Measurements from ENCODE around the gene MAPK12.

The MAPK12 gene

GRCh38 chr22:50218153-50218995 lies 43.1 kb downstream of the MAPK12 start:
- no peak overlapping the region for H3K9ac ChIP-seq
- no peak overlapping the region for H3K4me3 ChIP-seq
- TF ChIP-seq Cebpa-rat (IDR thresholded peaks at IDR 0.05), result no peak
- no peaks in the 10 kb centered on the region for H3K9me3 ChIP-seq
- H3K4me1 ChIP-seq, result peaks cover 71% of the 10 kb centered on the region
- H4K20me1 ChIP-seq, result peaks cover 99% of the 10 kb centered on the region
- peak overlapping the region; percentile 80 for H3K4me2 ChIP-seq
- no peak overlapping the region for H3K27ac ChIP-seq
- H3K36me3 ChIP-seq, result peaks cover 94% of the 10 kb centered on the region
- no peaks in the 10 kb centered on the region for H3K27me3 ChIP-seq

- peaks cover 70% of the 10 kb centered on the region for H3K4me1 ChIP-seq
- no peaks in the 10 kb centered on the region for H3K9me3 ChIP-seq
- no peak for TF ChIP-seq Cebpa-rat (IDR thresholded peaks at IDR 0.05)
- peaks cover 94% of the 10 kb centered on the region for H3K36me3 ChIP-seq
- H4K20me1 ChIP-seq, result peaks cover 99% of the 10 kb centered on the region
- no peak overlapping the region for H3K27ac ChIP-seq
- no peaks in the 10 kb centered on the region for H3K27me3 ChIP-seq
- H3K9ac ChIP-seq, result peak overlapping the region; percentile 24; the same call in 1 of the 2 replicates
- H3K4me3 ChIP-seq, result no peak overlapping the region
- peak overlapping the region; percentile 80 for H3K4me2 ChIP-seq
Measured at GRCh38 chr22:50217543-50218152, 43.8 kb downstream of the MAPK12 start.

GRCh38 chr22:50216684-50217520 lies 44.6 kb downstream of the MAPK12 start:
- H3K27me3 ChIP-seq, result no peaks in the 10 kb centered on the region
- no peaks in the 10 kb centered on the region for H3K9me3 ChIP-seq
- no peak overlapping the region for H3K4me3 ChIP-seq
- peak overlapping the region; percentile 80 for H3K4me2 ChIP-seq
- H3K4me1 ChIP-seq, result peaks cover 62% of the 10 kb centered on the region
- H4K20me1 ChIP-seq, result peaks cover 99% of the 10 kb centered on the region
- H3K27ac ChIP-seq, result no peak overlapping the region
- no peak for TF ChIP-seq Cebpa-rat (IDR thresholded peaks at IDR 0.05)
- H3K9ac ChIP-seq, result peak overlapping the region; percentile 24; the same call in 1 of the 2 replicates
- H3K36me3 ChIP-seq, result peaks cover 94% of the 10 kb centered on the region

GRCh38 chr22:50216055-50216683 lies 45.3 kb downstream of the MAPK12 start:
- Histone ChIP-seq H3K27me3 (no peaks in the 10 kb centered on the region), H3K4me2 (peak overlapping the region; percentile 80; the same call in 1 of the 2 replicates), H3K4me1 (peaks cover 55% of the 10 kb centered on the region), H3K9me3 (no peaks in the 10 kb centered on the region), H4K20me1 (peaks cover 99% of the 10 kb centered on the region), H3K9ac (no peak overlapping the region), H3K4me3 (no peak overlapping the region), H3K36me3 (peaks cover 94% of the 10 kb centered on the region), H3K27ac (no peak overlapping the region)
- TF ChIP-seq Cebpa-rat (IDR thresholded peaks at IDR 0.05), result no peak

GRCh38 chr22:50215297-50216054 lies 46.0 kb downstream of the MAPK12 start:
- H3K9me3 ChIP-seq, result no peaks in the 10 kb centered on the region
- peaks cover 49% of the 10 kb centered on the region for H3K4me1 ChIP-seq
- H3K4me3 ChIP-seq, result no peak overlapping the region
- H3K4me2 ChIP-seq, result no peak overlapping the region
- no peak overlapping the region for H3K9ac ChIP-seq
- H3K27me3 ChIP-seq, result no peaks in the 10 kb centered on the region
- TF ChIP-seq Cebpa-rat (IDR thresholded peaks at IDR 0.05), result no peak
- H3K27ac ChIP-seq, result no peak overlapping the region
- H4K20me1 ChIP-seq, result peaks cover 99% of the 10 kb centered on the region
- H3K36me3 ChIP-seq, result peaks cover 94% of the 10 kb centered on the region

GRCh38 chr22:50213263-50213662 lies 48.2 kb downstream of the MAPK12 start:
- H3K4me2 ChIP-seq, result no peak overlapping the region
- H3K9me3 ChIP-seq, result no peaks in the 10 kb centered on the region
- no peak overlapping the region for H3K4me3 ChIP-seq
- no peak for TF ChIP-seq Cebpa-rat (IDR thresholded peaks at IDR 0.05)
- no peak overlapping the region for H3K27ac ChIP-seq
- peaks cover 49% of the 10 kb centered on the region for H3K4me1 ChIP-seq
- no peaks in the 10 kb centered on the region for H3K27me3 ChIP-seq
- no peak overlapping the region for H3K9ac ChIP-seq
- H4K20me1 ChIP-seq, result peaks cover 99% of the 10 kb centered on the region
- H3K36me3 ChIP-seq, result peaks cover 90% of the 10 kb centered on the region

GRCh38 chr22:50211147-50211546 lies 50.3 kb downstream of the MAPK12 start:
- peaks cover 99% of the 10 kb centered on the region for H4K20me1 ChIP-seq
- H3K27ac ChIP-seq, result no peak overlapping the region
- H3K9me3 ChIP-seq, result no peaks in the 10 kb centered on the region
- no peak overlapping the region for H3K4me2 ChIP-seq
- H3K36me3 ChIP-seq, result peaks cover 79% of the 10 kb centered on the region
- H3K4me3 ChIP-seq, result no peak overlapping the region
- H3K4me1 ChIP-seq, result peaks cover 50% of the 10 kb centered on the region
- no peak for TF ChIP-seq Cebpa-rat (IDR thresholded peaks at IDR 0.05)
- H3K9ac ChIP-seq, result no peak overlapping the region
- no peaks in the 10 kb centered on the region for H3K27me3 ChIP-seq

GRCh38 chr22:50210378-50211139 lies 50.9 kb downstream of the MAPK12 start:
- TF ChIP-seq Cebpa-rat (IDR thresholded peaks at IDR 0.05), result no peak
- no peak overlapping the region for H3K4me3 ChIP-seq
- H3K36me3 ChIP-seq, result peaks cover 79% of the 10 kb centered on the region
- H3K9me3 ChIP-seq, result no peaks in the 10 kb centered on the region
- H3K9ac ChIP-seq, result no peak overlapping the region
- peaks cover 56% of the 10 kb centered on the region for H3K4me1 ChIP-seq
- H3K27me3 ChIP-seq, result no peaks in the 10 kb centered on the region
- 0 out of 2 replicates have a peak overlapping the region, but pooled peaks have one; percentile 6 for H3K27ac ChIP-seq
- H3K4me2 ChIP-seq, result peak overlapping the region; percentile 79; the same call in 1 of the 2 replicates
- peaks cover 99% of the 10 kb centered on the region for H4K20me1 ChIP-seq

Measured in BLaER1 (cell line).